ENCODE measurements around the gene CRYGN.

Gene CRYGN

GRCh38 chr7:151379534-151380198, 60.3 kb downstream of the CRYGN start:
- no peak for DNase-seq (ENCODE audit: low spot score)

GRCh38 chr7:151379193-151379520, 60.8 kb downstream of the CRYGN start:
- no peak for DNase-seq (ENCODE audit: low spot score)

All from AG08395 (cell line).